Inferior parietal cortex (tissue), 1 donor: ENCODE measurements around the gene DARS2.
"Not testable (repeated sequence)": the region's sequence is repeated elsewhere in the genome, so short reads cannot be mapped to it uniquely, and the experiment has no call there.

Source experiments
- DNase-seq: peaks from one replicate; pipeline ENCODE4 v3.0.0-alpha.2; 2016; ENCODE audit errors: extremely low spot score

DARS2 gene, protein sequence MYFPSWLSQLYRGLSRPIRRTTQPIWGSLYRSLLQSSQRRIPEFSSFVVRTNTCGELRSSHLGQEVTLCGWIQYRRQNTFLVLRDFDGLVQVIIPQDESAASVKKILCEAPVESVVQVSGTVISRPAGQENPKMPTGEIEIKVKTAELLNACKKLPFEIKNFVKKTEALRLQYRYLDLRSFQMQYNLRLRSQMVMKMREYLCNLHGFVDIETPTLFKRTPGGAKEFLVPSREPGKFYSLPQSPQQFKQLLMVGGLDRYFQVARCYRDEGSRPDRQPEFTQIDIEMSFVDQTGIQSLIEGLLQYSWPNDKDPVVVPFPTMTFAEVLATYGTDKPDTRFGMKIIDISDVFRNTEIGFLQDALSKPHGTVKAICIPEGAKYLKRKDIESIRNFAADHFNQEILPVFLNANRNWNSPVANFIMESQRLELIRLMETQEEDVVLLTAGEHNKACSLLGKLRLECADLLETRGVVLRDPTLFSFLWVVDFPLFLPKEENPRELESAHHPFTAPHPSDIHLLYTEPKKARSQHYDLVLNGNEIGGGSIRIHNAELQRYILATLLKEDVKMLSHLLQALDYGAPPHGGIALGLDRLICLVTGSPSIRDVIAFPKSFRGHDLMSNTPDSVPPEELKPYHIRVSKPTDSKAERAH

DNA sequence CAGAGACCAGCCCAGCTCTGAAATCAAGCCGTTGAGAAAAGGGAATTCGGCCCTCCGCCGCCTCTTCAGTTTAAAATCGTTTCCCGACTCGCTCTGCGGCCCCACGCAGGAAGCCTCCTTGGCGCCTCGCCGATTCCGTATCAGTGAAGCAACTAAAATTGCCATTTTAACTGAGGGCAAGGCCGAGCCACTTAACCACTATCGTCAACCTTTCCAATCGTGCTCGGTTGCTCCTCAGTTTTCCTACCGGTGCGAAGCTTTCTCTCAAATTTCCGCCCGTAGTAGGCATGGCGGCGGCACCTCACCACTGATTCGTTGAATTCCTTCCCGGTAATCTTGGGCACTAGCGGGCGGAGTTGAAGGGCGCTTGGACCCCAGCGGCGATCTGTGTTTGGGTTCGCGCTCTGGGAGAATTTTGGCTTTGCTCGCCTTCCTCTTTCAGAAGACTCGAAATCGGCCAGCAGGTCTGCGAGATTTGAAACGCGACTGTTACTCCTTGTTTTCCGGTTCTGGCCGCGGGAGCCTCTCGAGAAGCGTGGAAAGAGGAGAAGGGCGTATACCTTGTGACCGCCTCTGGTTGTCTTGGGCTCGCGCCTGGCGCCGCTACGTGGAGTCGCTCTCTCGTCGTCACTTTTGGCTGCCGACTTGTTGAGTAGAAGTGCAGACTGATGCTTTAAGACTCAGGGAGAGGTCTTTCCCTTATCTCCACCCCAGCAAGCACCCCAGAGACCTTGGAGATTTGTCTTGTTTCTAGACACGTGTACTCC, at the start of gene DARS2, which contains the start of gene CENPL:
Gene DARS2 (plus strand): TSS at position 359 of the 767 bp plus-strand sequence. CDS start 557 bp downstream, outside the sequence.
Gene CENPL (minus strand): TSS at position 569 of the 767 bp plus-strand sequence. CDS start 13,584 bp downstream, outside the sequence.
- DNase-seq: peak; percentile 99

DNA sequence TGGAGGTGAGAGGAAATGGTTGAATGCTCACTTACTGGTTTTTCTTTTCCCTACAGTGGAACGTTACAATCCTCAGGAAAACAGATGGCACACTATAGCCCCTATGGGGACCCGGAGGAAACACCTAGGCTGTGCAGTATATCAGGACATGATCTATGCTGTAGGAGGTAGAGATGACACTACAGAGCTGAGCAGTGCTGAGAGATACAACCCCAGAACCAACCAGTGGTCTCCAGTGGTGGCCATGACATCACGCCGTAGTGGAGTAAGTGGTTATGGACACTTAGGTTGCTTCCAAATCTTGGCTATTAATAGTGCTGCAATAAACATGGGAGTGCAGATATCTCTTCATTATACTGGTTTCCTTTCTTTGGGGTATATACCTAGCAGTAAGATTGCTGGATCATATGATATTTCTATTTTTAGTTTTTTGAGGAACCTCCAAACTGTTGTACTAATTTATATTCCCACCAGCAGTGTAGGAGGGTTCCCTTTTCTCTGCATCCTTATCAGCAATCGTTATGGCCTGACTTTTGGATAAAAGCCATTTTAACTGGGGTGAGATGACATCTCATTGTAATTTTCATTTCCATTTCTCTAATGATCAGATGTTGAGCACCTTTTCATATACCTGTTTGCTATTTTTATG, 48.8 kb upstream of the DARS2 start:
- DNase-seq: no peak

DNA sequence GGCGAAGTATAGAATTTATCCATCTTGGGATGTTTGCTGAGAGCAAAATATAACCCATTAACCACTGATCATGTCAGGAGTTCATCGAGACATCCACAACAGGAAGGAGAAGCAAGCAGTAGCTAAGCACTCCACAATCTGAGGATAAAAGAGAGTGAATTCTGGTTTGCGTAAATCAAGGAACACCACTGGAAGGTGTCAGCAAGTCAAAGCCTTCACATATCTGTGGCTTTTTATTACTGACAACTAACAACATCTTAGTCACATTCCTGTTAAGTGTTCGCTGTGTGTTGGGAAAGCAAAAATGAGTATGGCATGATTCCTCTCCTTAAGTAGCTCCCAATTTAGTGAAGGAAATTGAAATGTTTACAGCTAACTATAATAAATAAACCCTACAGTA, 44.5 kb upstream of the DARS2 start:
- no peak for DNase-seq

DNA sequence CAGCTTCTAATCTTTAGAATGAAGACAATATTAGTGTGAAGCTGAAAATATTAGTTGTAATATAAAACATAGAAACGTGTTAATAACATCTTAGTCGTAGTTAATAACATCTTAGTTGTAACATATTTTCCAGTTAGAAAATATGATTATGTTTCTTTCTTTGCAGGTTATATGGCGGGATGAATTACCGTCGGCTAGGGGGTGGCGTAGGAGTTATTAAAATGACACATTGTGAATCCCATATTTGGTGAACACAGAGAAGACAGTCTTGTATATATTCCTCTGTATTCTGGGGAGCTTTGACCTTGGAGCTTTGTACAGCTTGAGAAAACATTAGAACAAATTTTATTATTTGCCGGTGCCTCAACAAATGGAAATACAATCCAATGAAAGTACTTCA, 39.5 kb upstream of the DARS2 start:
- DNase-seq: no peak

DNA sequence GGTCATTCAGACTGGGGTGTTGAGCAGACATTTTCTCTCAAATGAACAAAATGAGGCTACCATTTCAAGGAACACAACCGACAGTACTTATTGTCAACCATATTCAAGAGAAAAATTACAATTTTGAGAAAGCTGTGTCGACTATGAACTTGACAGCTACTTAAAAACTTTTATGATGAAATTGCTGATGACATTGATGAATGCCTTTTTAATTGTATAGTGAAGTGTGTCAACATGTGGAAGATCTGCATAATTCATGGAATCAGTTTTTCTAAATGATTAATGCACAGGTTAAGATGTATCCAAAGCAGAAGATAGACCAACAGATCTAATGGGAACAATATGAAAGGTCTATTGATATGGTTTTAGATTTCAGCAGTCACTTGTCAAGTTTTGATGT, 34.6 kb upstream of the DARS2 start:
- no peak for DNase-seq

DNA sequence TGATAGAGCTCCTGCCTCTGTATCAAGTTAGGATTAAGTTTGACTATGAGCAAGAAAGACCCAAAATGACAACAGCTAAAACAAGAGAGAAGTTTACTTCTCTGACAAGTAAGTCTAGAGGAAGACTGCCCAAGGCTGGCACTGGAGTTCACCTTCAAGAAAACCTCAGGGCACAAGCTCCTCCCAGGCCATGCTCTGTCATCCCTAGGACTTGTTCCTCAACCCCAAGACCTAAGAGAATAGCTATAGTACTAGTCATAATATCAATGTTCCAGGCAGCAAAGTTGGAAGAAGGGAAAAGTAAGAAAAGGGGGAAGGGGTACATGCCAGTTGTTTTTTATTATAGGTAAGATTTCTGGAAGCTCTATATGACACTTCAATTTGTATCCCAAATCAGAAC, 26.4 kb upstream of the DARS2 start:
- DNase-seq: no peak

DNA sequence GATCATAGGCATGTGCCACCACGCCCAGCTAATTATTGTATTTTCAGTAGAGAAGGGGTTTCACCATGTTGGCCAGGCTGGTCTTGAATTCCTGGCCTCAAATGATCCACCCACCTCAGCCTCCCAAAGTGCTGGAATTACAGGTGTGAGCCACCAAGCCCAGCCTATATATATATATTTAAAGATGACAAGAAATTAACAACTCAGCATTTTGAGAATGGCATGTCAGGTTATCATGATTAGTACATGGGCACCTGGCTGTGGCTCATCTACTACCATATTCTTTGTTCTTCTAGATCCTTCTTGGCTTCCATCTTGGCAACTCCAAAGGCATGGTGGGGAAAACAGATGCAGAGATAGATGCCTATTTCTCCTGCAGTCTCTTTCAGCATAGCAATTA, 24.5 kb upstream of the DARS2 start:
- DNase-seq: not testable (repeated sequence)

DNA sequence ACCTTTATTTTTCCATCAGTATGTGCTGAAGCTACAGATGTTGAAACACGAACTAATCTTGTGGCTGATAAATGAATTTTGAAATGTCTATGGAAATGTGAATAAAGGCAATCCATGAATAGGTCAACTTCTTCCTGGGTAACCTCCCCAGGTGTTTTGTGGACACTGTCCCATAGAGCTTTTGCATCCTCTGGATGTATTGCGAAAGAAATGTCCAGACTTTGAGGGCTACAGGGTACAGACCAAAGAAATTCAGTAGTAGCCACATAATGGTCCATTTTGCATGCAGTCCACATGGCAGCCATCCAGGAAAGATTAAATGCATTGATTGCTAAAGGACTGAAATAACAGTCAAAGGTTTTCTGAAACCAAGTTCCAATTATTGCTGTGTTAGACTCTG, 21.5 kb upstream of the DARS2 start:
- no peak for DNase-seq

DNA sequence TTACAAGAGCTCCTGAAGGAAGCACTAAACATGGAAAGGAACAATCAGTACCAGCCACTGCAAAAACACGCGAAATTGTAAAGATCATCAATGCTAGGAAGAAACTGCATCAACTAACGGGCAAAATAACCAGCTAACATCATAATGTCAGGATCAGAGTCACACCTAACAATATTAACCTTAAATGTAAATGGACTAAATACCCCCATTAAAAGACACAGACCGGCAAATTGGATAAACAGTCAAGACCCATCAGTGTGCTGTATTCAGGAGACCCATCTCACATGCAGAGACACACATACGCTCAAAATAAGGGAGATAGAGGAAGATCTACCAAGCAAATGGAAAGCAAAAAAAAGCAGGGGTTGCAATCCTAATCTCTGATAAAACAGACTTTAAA, 10.8 kb upstream of the DARS2 start:
- not testable (repeated sequence) for DNase-seq

DNA sequence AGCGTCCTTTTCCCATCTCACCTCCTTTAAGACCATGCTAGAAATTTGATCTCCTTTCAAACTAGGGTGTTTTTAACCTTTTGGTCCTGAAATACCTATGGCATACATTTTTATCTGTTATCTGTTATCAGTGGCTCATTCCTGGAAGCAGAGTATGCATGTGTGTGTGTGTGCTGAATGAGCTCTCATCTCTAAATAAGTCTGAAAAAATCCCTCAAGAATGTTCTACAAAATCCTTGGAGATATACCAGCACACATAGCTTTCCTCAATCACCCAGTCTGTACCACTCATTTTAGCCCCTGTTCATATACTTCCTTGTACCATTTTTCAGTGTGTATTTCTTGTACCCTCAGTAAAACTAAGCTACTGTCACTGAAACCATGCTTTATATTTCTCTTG, 6.0 kb upstream of the DARS2 start:
- no peak for DNase-seq

DNA sequence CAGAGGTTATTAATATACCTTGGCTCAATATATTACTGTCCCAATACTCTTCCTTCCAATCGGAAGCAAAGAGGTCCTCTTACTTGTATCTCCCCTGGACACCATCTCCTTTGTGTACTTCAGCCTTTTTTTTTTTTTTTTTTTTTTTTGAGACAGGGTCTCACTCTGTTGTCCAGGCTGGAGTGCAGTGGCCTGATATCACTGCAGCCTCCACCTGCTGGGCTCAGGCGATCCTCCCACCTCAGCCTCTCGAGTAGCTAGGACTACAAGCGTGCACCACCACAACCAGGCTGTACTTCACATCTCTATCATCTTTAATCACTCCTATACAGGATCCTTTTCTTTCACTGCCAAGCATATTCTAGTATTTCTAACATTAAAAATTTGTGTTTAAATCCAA, 2.8 kb upstream of the DARS2 start:
- DNase-seq: no peak

DNA sequence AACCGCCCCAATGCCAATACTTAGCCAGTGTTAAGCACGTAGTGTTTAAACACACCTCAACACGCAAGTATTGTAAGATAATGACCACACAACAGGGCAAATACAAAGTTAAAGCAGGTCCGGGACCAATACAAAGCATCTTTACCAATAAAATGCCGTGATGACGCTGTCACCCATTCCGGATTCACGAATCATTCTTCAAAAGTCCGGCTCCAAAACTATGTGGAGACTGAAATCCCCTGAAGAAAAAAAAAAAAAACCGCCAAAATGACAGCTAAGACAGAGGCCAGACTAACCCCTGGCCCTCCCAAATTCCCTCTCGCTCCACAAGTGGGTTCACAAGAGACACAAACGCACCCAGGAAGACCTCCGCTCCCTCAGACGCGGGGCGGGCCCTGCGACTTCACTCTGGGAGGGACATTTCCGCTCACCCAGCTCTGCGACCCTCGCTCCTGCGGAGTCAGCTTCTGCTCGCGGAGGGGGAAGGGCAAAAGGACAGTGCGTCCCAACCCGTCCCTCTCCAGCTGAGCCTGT, 625 bp upstream of the DARS2 start:
- no peak for DNase-seq

DNA sequence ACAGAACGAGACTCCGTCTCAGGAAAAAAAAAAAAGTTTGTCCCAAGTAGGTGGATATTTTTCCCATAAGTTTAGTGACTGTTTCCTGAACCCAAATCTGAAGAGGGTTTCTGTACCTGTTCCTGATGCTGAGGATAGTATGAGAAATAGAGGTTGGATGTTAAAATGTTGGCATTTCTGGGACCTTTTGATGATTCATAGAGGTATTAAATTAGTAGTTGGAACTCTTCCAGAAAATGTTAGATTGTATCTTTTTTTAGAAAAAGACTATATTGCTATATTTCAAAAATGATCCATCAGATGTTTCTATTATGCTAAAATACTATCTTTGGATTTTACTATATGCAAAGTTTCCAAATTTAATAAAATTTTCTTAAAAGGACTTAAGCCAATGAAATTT, 3.1 kb downstream of the DARS2 start:
- no peak for DNase-seq

DNA sequence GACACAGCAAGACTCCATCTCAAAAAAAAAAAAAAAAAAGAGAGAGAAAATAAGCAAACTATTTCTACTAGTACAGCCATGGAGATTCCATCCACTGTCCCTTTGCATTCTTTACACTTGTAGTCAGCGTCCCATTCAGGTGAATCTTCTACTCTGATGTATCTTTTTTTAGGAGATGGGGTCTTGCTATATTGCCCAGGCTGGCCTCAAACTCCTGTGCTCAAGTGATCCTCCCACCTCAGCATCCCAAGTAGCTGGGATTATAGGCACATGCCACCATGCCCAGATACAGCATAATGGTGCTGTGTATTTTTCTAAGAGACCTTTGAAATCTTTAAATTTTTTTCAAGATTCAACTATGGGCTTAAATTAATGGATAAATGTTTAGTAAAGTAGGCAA, 8.3 kb downstream of the DARS2 start:
- DNase-seq: no peak

DNA sequence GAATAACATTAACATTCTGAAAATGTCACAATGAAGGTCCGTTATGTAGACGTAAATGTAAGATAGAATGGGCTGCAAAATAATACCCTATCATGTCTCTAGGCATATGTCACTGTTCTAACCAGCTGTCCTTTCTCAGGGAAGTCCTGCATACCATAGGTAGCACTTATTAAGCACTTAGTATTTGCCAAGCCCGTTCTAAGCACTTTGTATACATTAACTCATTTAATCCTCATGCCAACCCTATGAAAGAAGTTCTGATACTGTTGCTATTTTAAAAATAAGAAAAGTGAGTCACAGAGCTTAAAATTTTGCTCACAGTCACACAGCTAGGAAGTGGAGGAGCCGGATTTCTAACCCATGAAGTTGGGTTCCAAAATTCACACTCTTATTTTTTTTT, 27.6 kb downstream of the DARS2 start:
- no peak for DNase-seq

DNA sequence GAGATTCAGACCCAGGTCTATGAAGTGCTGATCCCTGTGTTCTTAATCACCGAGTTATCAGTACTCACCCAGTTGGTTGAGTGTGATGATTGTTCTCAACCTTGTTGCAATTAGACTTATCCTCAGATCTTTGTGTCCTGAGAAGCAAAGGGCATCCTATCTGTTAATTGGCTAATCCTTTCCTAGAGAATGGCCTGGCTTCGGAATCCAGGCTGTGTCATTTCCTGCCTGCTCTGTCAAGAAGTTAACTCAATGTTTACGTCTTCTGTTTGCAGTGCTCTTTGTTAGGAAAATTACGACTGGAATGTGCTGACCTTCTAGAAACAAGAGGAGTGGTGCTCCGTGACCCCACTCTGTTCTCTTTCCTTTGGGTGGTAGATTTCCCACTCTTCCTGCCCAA, 28.6 kb downstream of the DARS2 start:
- DNase-seq: no peak

DNA sequence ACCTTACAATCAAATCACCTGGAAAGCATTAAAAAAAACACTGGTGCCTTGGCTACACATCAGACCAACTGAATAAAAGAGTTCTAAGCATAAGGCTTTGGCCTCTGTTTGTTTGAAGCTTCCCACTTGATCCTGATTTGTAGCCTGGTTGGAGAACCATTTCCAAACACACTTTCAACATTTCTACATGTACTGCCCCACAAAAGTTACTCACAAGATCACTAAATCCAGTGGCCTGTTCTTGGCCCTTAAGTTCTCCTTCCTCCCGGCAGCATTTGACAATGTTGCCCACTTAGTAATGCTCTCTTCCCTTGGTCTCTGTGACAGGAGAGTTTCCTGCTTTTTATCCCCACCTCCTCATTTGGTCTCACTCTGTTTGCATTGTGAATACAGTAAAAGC, 31.5 kb downstream of the DARS2 start:
- DNase-seq: no peak

DNA sequence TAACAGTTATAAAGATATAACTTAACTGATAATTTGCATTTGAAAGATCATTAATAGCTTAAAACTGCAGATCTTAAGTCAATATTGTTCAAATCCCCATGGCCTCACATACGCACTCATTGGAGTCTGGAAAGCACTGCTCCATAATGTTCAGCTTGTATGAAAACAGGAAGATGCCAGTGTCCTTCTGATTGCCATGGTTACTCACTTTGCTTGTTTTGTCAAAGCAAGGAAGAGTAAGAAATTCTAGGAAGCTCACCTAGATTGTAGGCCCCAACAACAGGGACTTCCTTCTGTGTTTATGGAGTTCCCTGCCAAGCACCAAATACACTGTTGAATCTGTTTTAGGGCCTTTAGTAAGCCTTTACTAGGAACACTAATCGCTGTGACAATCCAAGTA, 32.4 kb downstream of the DARS2 start:
- DNase-seq: no peak

DNA sequence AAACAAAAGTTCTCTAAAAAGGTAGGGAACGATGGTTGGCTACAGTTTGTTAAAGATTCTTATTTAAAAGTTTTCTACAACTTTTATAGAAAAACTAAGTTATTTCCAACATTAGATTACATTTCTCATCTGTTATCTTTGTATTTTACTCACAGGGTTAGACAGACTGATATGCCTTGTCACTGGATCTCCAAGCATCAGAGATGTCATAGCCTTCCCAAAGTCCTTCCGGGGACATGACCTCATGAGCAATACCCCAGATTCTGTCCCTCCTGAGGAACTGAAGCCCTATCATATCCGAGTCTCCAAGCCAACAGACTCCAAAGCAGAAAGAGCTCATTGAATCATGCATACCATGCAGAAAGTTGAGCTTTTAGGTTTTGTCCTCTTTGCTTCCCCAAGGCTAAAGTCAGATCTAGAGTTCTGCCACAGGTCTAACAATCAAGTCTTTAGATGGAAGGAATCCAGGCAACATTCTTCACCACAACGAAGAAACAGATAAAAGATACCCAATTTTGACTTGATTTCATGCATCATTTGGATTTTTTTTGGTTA, 33.0 kb downstream of the DARS2 start:
- DNase-seq: no peak

DNA sequence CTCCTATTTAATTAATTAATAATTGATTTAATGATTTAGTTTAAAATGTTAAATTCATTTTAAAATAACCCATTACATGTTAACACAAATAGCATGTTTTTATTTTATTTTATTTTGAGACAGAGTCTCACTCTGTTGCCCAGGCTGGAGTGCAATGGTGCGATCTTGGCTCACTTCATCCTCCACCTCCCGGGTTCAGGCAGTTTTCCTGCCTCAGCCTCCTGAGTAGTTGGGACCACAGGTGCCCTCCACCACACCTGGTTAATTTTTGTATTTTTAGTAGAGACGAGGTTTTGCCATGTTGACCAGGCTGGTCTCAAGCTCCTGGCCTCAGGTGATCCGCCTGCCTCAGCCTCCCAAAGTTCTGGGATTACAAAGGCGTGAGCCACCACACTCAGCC, 35.1 kb downstream of the DARS2 start:
- DNase-seq: not testable (repeated sequence)

DNA sequence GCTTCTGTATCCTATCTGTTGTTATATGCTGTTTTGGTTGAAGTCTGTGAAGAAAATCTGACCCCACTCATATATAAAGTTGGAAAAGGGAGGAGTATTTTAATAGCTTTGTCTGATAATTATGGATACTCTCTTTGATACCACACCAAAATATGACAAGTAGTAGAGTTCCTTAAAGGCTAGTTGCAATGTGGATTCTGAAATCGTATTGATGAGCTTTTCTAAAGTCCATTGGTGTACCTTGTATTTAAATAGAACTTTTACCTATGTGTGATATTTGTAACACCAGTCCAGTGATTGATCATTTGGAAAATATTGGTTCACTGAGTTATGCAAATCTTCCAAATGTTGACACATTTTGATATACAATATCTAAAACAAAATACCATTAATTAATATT, 35.6 kb downstream of the DARS2 start:
- DNase-seq: no peak
